Measurements from ENCODE around the gene CENPM.

The CENPM gene

DNA sequence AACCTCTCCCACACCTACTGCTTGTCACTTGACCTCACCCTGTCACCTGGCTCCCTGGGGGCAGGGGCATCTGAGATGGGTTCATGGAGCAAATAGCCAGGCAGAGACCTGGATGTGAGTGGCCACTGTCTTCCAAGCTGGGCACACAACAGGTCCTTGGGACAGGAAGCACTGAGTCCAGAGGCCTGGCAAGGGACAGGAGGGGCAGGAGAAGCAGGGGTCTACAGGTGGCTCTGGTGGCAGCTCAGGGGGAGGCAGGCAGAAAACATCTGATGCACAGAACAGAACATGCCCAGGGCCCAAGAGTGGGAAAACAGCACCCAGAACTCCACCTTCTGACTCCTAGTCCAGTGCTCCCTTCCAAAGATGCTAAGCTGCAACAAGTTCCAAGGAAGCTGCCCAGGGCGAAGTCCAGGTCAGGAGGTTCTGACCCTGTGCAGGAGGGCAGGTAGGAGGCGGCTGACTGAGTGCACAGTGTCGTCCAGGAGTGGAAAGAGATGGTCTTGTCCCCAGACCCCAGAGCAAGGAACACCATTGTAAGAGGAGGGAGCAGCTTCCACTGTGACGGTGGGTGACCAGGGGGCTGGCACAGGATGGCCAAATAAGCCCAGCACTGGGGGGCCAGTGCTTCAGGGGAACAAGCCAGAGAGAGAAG lies 23.9 kb downstream of the CENPM start:
- Histone ChIP-seq H3K9me3 (ENCODE audit: insufficient read depth, low read length) (no peaks in the 10 kb centered on the region), H4K20me1 (ENCODE audit: low read depth, low read length) (no peaks in the 10 kb centered on the region), H3K4me2 (ENCODE audit: low read depth, low read length, poor library complexity, severe bottlenecking) (peak overlapping the region; percentile 95), H3K9me2 (replicated peaks; ENCODE audit: insufficient read depth, low read length) (no peaks in the 10 kb centered on the region), H2AFZ (ENCODE audit: low read depth, low read length, severe bottlenecking) (no peak overlapping the region), H3K36me3 (ENCODE audit: low read length) (no peaks in the 10 kb centered on the region; the same call in 1 of the 2 replicates), H3K27ac (ENCODE audit: low read depth, low read length) (peak overlapping the region; percentile 94), H3K4me3 (ENCODE audit: insufficient read depth, low read length, poor library complexity, severe bottlenecking) (no peak overlapping the region), H3F3A (ENCODE audit: insufficient read depth) (peaks cover 65% of the 10 kb centered on the region), H3K9ac (ENCODE audit: low read length) (peak overlapping the region; percentile 94; the same call in 1 of the 2 replicates), H3K79me2 (ENCODE audit: insufficient read depth, low read length) (peaks cover 26% of the 10 kb centered on the region), H3K27me3 (ENCODE audit: low read length) (no peaks in the 10 kb centered on the region)
- no peak for TF ChIP-seq EZH2phosphoT487 (conservative IDR thresholded peaks at IDR 0.05; ENCODE audit: low read length)

DNA sequence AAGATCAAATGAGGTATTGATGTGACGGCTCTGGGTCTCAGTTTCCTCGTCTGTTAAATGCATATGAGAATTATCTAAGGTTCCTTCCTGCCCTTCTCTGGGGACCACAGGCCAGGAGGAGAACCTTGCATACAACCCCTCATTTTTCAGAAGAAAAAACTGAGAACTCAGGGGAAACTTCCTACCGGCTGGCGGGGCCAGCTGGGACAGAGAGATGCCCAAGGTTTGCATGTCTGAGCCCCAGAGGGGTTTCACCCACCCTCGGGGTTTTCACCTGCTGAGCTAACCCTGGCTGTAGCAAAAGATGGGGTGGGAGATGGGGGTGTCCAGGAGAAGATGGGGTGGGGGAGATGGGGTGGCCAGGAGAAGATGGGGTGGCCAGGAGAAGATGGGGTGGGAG lies 24.6 kb downstream of the CENPM start:
- Histone ChIP-seq H3K4me2 (ENCODE audit: low read depth, low read length, poor library complexity, severe bottlenecking) (peak overlapping the region; percentile 95), H3F3A (ENCODE audit: insufficient read depth) (peaks cover 58% of the 10 kb centered on the region), H3K27me3 (ENCODE audit: low read length) (no peaks in the 10 kb centered on the region), H3K79me2 (ENCODE audit: insufficient read depth, low read length) (peaks cover 26% of the 10 kb centered on the region), H4K20me1 (ENCODE audit: low read depth, low read length) (no peaks in the 10 kb centered on the region), H3K9me3 (ENCODE audit: insufficient read depth, low read length) (no peaks in the 10 kb centered on the region), H3K9ac (ENCODE audit: low read length) (peak overlapping the region; percentile 8; the same call in 1 of the 2 replicates), H3K36me3 (ENCODE audit: low read length) (no peaks in the 10 kb centered on the region; the same call in 1 of the 2 replicates), H3K4me3 (ENCODE audit: insufficient read depth, low read length, poor library complexity, severe bottlenecking) (no peak overlapping the region), H3K9me2 (replicated peaks; ENCODE audit: insufficient read depth, low read length) (no peaks in the 10 kb centered on the region), H2AFZ (ENCODE audit: low read depth, low read length, severe bottlenecking) (no peak overlapping the region), H3K27ac (ENCODE audit: low read depth, low read length) (peak overlapping the region; percentile 94)
- no peak for TF ChIP-seq EZH2phosphoT487 (conservative IDR thresholded peaks at IDR 0.05; ENCODE audit: low read length)
- TF ChIP-seq, protein P1, sequence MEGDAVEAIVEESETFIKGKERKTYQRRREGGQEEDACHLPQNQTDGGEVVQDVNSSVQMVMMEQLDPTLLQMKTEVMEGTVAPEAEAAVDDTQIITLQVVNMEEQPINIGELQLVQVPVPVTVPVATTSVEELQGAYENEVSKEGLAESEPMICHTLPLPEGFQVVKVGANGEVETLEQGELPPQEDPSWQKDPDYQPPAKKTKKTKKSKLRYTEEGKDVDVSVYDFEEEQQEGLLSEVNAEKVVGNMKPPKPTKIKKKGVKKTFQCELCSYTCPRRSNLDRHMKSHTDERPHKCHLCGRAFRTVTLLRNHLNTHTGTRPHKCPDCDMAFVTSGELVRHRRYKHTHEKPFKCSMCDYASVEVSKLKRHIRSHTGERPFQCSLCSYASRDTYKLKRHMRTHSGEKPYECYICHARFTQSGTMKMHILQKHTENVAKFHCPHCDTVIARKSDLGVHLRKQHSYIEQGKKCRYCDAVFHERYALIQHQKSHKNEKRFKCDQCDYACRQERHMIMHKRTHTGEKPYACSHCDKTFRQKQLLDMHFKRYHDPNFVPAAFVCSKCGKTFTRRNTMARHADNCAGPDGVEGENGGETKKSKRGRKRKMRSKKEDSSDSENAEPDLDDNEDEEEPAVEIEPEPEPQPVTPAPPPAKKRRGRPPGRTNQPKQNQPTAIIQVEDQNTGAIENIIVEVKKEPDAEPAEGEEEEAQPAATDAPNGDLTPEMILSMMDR (IDR thresholded peaks at IDR 0.05; ENCODE audit: insufficient read depth, low read length, poor library complexity, severe bottlenecking): no peak

DNA sequence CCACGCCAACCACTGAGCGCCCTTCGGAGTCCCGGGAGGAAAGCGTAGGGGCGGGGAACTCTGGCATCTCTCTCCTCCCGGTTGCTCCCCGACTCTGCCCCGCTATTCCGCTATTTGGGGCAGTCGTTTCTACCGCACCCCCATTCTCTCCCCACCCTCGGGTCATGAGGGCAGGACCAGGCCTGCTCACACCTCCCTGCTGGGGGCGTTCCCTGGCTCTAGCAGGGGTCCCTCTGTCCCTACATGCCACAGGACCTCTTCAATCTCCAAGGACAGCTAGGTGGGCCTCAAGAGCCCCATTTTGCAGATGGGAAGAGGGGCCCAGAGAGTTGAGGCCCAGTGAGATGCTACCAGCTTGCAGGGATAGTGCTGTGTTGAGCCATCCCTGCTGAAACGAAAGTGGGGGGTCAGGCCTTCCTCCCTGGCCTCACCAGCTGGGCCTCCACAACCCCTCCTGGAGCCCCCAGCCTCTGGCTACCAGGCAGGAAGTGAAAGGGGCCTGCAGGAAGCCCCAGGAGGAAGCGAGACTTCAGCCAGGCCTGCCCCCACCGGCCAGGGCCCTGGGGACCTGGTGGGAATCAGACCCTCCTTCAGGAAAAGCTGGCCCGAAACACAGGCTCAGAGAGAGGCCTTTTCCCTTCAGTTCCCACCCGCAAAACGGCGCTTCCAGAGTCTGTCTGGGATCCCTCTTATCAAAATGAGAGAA lies 26.5 kb downstream of the CENPM start:
- Histone ChIP-seq H3K9me2 (replicated peaks; ENCODE audit: insufficient read depth, low read length) (no peaks in the 10 kb centered on the region), H3K4me2 (ENCODE audit: low read depth, low read length, poor library complexity, severe bottlenecking) (peak overlapping the region; percentile 78), H4K20me1 (ENCODE audit: low read depth, low read length) (no peaks in the 10 kb centered on the region), H3K9ac (ENCODE audit: low read length) (peak overlapping the region; percentile 60), H3K27ac (ENCODE audit: low read depth, low read length) (peak overlapping the region; percentile 94), H3K9me3 (ENCODE audit: insufficient read depth, low read length) (no peaks in the 10 kb centered on the region), H3K79me2 (ENCODE audit: insufficient read depth, low read length) (peaks cover 20% of the 10 kb centered on the region), H3K4me3 (ENCODE audit: insufficient read depth, low read length, poor library complexity, severe bottlenecking) (no peak overlapping the region), H3K36me3 (ENCODE audit: low read length) (no peaks in the 10 kb centered on the region; the same call in 1 of the 2 replicates), H3F3A (ENCODE audit: insufficient read depth) (peaks cover 59% of the 10 kb centered on the region), H3K27me3 (ENCODE audit: low read length) (no peaks in the 10 kb centered on the region), H2AFZ (ENCODE audit: low read depth, low read length, severe bottlenecking) (no peak overlapping the region)
- no peak for TF ChIP-seq EZH2phosphoT487 (conservative IDR thresholded peaks at IDR 0.05; ENCODE audit: low read length)
- TF ChIP-seq, protein P1 (IDR thresholded peaks at IDR 0.05; ENCODE audit: insufficient read depth, low read length, poor library complexity, severe bottlenecking): no peak

All from SU-DHL-6 (cell line).